GM21737 (cell line): Measurements from ENCODE around the gene KIAA1549.

Experiments used
- ATAC-seq: cut with Tn5 transposase; IDR thresholded peaks from one replicate; pipeline ENCODE4 v1.9.1; 2021; ENCODE audit warnings: mild to moderate bottlenecking, moderate library complexity; ENCODE audit not compliant: unreplicated experiment

KIAA1549 gene

DNA sequence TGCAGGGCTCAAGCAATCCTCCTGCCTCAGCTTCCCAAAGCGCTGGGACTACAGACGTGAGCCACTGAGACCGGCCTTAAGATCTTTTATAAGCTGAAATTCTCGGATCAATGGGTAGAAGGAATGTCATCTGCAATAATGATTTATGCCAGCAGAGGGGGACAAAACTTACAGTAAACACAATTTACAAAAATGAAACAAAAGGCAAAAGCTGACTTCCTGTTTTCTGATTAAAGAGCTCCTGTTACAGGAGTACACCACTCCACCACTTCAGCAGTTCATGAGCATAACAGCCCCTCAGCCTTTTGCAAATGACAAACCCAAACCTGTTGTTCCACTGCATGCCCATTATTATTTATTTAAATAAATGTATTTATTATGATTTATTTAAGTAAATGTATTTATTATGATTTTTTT, 94.7 kb downstream of the KIAA1549 start:
- ATAC-seq: peak; percentile 81

DNA sequence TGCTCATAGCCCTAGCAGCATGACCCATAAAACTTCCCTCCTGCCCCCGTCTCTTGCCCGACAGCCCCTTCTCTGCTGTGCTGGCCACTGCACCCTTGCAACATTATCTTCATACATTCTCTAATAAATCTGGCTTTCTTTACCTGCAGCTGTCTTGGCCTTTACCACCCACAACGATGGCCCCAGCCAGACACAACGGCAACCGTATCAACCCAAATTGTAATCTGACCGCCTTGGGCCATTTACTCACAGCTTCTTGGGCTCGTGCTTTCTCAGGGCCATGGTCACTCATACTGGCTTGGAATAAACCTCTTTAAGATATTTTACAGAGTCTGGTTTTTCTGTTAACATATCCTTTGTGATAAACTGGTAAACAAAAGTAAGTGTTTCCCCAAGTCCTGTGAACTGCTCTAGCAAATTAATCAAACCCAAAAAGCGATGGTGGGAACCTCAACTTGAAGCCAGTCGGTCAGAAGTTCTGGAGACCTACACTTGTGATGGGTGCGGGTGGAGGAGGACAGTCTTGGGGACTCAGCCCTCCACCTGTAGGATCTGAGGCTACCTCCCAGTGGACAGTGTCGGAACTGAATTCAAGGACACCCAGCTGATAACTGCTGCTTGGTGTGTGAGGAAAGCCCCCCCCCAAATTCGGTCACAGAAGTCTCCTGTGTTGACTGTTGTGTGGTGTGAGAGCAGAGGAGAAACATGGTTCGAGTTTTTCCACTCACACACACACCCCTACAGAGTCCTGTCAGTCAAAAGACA, 95.6 kb downstream of the KIAA1549 start:
- no peak for ATAC-seq

DNA sequence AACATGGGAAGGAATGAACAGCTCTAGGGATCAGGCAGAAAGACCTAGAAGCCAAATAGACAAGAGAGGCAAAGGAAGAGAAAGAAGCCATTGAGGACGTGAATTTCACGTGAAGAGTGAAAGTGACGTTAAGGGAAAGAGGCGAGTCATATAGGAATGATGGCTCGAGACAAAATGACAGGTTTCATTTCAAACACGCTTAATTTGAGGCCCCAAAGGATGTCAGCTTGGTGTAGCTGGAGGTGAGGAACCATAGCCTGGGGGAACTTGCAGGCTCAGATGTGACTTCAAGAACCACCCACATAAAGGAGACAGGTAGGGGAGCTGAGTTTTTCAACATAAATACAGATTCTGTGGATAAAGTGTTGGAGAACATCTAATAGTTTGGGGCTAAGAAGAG, 98.9 kb downstream of the KIAA1549 start:
- no peak for ATAC-seq

DNA sequence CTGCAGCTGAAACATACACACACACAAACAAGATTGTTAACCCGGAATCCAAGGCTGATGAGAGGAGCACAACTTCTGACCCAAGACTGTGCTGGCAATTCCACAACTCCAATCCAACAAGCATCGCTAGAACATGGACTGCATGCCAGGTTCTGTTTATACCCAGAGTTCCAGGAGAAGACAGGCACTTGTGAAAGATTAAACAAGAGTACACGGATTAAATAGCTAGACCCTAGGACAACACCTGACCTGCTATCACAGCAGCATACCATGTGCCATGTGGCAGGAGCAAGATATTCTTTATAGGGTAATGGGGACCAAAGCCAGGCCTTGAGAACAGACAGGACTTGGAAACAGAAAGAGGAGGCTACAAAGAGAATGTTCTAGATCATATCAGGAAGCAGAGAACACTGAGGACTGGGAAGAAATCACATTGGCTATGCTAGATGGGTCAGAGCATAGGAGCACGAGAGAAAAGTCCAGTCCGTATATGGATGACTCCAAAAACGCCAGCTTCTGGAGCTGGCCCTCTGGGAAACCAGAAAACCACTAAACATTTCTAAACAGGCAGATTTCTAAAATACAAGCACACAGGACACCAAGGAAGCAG, 99.5 kb downstream of the KIAA1549 start:
- no peak for ATAC-seq

DNA sequence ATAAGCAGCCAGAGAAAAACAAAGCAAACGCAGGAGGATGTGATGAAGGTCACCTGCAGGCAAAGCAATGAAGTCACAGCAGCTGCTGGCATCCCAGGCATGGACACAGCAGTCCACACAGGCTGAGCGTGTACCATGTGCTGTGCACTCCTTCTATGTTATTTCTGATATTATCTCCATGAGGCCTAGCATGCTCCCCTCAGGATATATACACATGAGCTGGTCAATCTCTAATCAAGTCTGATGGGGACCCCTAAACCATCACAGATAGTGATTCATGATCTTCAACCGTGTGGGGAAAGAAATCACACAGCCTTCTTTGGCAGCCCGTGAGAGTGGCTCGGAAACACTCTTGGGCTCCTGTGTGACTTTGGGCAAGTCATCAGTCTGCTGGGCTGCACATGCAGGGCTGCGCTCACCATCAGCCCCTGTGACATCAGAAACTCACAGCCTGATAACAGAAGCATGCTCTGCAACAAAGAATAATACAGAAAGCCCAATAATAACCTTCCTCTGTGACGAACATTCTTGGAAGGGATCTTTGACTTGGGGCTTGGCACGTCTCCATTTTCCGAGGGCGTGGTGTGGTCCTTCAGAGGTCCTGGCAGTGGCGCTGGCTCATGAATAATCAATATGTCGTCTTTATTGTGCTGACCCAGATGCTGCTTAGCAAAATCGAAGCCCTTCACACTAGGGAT, 100.2 kb downstream of the KIAA1549 start:
- no peak for ATAC-seq

DNA sequence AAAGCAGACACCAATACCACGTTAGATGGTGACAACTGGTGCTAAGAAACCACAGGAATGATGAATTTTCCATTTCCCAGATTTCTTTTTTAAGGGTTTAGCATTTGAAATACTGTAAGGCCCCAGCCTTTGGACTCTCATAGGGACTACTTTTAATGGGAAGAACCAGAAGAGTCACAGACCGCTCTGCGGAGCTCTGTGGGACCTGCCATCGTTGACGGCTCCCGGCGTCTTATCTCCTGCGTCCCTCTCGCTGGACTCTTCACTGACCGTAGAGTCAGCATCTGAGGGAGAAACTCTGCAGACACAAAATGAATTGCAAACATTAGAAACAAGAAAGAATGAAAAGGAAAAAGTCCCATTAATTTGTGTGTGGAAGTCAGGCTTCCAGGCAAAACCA, 101.8 kb downstream of the KIAA1549 start:
- no peak for ATAC-seq

DNA sequence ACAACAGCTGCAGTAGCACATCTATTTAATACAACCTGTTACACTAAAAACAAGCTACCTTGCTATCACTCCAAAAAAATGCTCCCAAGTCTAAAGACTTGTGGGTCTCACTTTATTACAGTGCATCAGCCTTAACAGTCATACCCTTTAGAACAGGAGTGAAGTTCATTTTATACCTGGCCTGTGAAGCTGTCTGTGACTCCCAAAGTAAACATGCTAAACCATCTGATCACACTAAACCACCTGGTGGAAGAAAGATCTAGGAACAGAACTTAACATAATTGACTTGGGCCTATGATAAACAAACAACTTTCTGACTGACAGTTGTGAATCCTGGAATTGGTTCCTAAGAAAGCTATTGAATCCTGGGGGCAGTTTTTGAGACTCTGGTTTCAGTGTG, 102.3 kb downstream of the KIAA1549 start:
- ATAC-seq: no peak

DNA sequence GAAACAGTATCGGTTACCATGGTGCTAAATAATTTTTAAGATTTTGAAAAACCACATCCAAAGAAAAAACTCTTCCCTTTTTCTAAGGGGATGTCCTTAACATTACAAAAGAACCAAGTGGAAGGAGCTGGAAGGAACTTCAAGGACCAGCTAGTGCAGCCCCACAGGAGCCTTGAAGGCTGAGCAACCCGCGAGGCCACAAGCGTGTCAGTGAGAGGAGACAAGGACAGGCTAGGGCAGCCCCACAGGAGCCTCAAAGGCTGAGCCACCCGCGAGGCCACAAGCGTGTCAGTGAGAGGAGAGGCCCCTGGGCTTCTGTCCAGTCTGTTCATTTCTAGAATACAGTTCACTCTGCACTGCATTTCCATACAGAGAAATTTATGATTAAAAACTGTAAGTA, 103.1 kb downstream of the KIAA1549 start:
- no peak for ATAC-seq

DNA sequence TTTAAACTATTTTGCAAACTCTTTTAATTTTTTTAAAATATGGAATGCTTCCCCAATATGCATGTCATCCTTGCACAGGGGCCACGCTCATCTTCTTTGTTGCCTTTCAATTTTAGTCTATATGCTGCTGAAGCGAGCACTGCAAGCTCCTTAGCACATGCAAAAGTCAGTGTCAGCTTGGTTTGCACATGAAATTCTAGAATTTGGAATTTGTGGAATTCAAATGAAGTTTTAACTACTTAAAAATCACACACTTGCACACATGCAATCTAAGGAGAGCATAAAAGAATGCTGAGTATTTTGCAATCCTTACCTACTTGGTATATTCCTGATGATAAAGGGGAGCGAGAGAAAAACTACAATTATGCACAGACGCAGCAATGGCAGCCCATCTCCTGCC, 104.9 kb downstream of the KIAA1549 start:
- no peak for ATAC-seq

DNA sequence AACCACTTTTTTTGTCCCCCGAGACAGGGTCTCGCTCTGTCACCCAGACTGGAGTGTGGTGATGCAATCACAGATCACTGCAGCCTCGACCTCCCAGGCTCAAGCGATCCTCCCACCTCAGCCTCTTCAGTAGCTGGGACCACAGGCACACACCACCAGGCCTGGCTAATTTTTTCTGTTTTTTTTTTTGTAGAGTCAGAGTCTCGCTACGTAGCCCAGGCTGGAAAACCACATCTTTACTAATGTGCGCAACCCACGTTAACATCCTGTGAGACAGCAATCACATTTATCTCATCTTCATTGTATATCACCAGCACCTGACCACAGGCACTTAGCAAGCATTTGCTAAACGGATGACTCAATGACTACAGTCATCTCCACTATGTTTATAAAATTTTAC, 105.4 kb downstream of the KIAA1549 start:
- no peak for ATAC-seq

DNA sequence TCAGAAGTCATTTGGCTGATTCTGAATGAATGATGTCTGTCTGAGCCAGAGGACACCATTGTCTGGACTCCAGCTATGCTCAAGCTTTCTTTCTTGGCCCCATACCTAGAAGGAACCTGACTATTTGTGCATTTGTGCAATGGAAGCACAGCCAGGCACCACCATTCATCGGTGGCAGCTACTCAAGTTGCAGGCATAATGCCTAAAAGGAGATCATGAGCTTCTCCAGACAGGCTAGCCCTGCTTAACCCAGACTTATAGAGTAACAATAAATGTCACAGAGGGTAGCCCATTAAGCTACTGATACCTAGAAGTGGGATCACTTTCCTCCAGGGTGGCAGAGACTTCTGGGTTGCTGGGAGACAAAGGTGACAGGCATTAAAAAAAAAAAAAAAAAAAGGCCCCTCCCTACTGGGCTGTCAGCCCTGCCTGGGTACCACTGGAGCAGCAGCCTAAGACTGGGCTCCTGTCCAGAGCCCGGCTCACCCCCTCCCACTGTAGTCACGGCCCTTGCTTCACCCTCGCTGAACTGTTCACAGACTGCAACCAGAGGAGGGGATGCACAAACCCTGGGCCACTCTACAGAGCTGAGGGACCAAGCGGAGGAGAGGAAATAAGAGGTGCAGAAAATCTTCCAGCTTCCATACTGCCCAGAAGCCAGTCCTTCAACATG, 107.8 kb downstream of the KIAA1549 start:
- ATAC-seq: no peak

DNA sequence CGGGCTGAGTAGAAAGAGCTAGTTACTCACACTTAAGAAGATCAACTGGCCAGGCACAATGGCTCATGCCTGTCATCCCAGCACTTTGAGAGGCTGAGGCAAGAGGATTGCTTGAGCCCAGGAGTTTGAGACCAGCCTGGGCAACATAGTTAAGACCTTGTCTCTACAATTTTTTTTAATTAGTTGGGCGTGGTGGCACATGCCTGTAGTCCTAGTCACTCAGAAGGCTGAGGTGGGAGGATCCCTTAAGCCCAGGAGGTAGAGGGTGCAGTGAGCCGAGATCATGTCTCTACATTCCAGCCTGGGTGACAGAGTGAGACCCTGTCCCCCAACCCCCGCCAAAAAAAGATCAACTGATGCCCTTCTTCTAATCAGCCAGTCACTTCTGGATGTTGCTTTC, 108.6 kb downstream of the KIAA1549 start:
- ATAC-seq: no peak

DNA sequence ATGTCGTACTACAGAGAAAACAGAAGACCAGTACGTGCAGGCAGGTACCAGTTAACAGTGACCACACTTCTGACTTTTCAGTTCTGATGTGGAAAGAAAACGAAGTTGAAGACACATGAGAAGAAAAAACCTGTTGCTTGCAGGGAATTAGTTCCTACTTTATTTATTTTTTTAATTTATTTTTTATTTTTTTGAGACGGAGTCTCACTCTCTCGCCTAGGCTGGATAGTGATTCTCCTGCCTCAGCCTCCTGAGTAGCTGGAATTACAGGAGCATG, 109.4 kb downstream of the KIAA1549 start:
- ATAC-seq: no peak

DNA sequence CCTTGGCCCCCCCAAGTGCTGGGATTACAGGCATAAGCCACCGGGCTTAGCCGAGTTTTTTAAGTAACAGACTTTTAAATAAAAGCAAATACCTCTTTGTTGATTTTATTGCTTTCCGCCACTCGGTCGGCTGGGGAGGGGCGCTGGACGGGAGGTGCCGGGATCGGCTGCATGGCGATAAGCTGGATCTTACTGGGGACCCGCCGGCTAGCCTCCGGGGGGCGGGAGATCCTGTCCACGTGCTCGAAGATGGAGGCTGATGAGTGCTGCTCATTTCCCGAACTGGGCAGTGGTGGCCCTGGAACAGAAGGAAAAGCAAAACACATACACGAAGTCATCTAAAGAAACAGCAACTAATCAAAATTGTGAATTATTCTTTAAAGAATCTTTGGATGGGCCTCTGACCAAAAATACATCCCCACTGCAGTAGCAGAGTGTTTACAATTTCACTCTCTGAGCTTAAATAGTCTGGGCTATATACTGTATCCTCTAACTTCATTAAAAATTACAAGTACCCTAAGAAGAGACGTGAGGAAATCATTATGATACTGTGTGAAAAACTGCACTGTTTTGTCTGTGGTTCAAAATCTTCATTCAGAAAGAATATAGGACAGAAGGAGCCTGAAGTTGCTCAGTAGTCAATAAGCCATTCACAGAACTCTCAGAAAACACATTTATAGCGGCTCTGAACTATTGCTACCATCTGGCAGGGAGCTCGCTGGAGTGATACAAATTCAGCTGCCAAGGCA, 110.0 kb downstream of the KIAA1549 start:
- no peak for ATAC-seq

DNA sequence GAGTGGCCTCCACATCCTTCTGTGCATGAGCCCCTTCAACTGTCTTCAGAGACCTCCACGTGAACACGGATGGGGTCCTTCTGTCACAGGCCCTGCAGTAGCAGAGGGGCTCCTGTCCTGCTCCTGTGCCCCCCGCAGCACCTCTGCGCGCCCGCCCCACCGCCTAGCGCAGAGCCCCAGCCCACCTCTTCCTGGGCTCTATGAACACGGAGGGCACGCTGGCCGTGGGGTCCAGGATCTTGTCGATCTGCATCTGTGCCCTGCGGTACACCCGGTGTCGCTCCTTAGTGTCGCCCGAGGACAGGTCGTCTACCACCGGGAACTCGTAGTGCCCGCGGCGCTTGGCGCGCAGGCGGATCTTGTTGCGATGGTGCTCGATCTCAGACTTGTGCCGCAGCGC, 111.8 kb downstream of the KIAA1549 start:
- no peak for ATAC-seq

DNA sequence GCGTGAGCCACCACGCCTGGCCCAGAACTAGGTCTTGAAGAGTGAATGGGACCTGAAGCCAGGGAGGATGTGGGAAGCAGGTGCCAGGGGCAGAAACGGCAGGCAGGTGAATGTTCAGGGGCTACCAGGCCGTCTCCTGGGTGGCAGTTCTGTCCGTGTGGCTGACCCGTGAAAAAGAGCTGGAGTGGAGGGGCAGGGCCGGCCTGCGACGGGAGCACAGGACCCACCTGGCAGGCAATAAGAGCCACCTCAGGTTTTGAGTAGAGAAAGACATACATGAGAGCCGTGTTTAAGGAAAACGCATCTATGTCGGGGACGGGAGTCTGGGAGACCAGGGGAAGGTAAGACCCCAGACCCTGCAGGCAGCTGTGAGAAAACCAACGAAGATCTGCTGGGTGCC, 112.5 kb downstream of the KIAA1549 start:
- ATAC-seq: no peak

DNA sequence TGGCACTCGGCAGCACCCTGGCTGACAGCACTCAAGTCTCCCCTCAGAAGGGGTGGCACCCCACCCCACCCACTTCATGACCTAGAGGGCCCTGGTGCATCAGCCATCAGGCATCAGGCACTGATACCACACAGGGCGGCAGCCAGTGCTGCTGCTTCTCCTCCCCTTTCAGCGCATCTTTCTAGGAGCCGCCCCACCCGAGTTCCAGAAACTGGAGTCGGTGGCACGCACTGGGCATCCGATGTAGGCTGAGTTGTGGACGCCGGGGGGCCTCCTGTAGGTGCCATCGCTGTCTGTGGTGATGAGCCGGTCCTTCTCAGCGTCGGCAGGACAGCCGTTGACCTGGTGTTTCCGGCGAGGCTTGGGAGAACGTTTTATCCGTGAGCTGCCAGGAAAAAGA, 113.4 kb downstream of the KIAA1549 start:
- no peak for ATAC-seq

DNA sequence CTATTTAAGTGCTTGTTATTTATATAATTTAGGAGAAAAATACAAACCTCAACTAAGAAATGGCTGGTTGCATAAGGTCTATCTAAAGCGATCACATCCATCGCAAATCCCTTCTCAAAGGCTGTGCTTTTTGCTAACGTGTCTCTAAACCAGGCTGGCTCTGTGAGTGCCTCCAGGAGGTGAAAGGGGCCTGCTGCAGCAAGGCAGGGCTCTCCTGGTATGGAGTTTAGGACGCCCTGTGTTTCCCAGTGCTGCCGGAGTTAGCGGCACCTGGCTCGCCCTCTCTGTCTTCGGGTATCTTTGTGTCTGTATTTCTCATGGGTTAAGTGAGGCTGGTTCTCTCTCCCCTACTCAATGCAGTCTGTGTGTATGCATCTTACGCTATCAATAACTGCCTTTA, 114.8 kb downstream of the KIAA1549 start:
- ATAC-seq: no peak

DNA sequence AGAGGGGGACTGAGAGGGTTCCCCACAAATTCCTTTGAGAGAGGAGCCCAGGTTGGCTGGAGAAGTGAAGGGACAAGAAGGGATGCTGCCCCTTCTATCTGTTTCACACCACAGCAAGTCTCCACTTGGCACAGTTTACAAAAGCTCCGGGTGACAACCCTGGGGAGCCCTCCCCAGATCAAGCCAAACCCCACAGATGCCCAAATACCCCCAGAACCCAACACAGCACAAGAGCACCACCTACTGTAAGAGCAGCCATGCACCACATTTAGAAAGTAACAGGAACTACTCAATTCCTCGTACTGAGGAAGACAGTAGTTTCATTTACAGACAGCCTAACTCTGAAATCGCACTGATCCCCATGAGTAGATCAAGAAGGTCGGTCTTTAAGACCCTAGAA, 115.3 kb downstream of the KIAA1549 start:
- no peak for ATAC-seq

DNA sequence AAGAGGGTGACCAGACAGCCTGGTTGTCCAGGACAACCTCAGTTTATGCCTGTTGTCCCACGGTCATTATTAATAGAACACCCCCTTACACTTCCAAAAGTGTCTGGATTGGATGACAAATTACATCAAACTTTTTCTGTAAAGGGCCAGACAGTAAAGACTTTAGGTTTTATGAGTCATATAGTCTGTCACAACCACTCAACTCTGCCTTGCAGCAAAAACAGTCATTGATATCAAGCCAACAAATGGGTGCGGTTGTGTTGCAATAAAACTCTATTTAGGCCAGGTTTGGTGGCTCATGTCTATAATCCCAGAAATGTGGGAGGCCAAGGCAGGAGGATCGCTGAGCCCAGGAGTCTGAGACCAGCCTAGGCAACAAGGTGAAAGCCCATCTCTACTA, 116.5 kb downstream of the KIAA1549 start:
- ATAC-seq: no peak

DNA sequence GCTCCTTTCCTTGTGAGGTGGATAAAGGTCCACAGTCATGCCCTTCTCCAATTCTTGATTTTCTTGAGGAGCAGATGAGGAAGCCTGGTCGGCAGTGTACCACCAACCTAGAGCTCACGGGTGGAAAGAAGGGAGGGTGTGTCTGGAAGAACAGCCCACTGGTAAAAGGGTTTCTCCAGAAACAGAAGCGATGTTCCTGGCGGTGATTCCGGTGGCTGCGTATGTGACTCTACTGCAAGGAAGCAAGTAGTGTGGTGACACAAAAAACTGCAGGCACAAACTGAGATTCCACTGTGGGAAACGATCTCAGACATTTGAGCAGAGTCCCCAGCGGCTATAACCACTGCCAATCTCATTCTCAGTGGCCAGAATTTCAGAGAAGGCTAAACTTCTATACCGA, 117.3 kb downstream of the KIAA1549 start:
- ATAC-seq: no peak
